ENCODE data around the gene RBM43. TPM values are rescaled to one million over a fixed set of nuclear protein-coding genes. Genes with fewer than 3 reads are reported as not detected.
"Not testable (repeated sequence)": the region's sequence is repeated elsewhere in the genome, so short reads cannot be mapped to it uniquely, and the experiment has no call there.

RBM43 gene
- total RNA-seq (2021) (4.0 and 4.9 TPM in 2 replicates), Bru-seq, nascent RNA (percentile 62 among the genes with signal in this experiment), BruChase-seq, experiment 1, labeled RNA remaining after a 2-hour chase (percentile 76 among the genes with signal in this experiment), BruChase-seq, experiment 2, labeled RNA remaining after a 6-hour chase (percentile 64 among the genes with signal in this experiment)
- long read RNA-seq = 0 reads

DNA sequence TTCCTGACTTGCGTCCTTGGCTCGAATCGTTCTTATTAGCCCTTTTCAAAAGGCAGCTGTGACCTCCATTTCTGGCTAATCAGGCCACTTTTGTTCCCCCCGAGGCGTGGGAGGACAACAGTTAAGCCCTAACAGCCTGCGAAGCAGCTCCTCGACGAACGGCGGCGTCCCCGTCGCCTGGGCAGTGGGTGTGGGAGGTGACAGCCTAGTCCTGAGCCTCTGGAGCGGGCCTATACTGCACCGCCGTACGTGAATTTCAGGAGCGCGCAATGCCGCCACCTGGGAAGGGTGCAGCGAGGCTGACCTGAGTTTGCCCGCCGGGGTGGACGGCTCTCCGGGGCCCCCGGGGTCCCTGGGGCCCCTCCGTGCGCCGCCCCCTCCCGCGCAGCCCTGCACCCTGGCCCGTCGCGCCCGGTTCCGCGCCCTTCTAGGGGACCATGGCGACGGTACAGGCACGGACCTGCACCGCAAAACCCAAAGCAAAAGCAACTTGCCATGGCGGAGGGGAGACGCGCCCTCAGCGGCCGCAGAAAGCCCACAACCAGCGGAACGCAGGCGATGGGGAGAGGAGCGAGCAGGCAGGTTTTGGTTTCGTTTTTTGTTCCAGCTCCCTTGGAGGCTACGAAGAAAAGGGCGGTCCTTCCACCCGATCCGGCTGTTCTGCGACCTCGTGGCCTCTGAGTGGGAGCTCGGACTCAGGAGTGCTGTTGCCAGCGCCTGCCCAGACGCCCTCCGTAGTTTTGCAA is at the start of gene RBM43:
Gene RBM43, minus strand, starts transcription at position 633 of the 746 bp plus-strand sequence. Its CDS starts 136 bp downstream, at position 497.
- Histone ChIP-seq H3K4me3 (ENCODE audit: low read depth, low read length, poor library complexity, severe bottlenecking) (peak within 1 kb of the TSS; percentile 68), H3K27ac (ENCODE audit: low read depth, low read length, poor library complexity, severe bottlenecking) (peak within 1 kb of the TSS; percentile 89), H3K4me1 (ENCODE audit: insufficient read depth, low read length, poor library complexity, severe bottlenecking) (no peaks in the 10 kb centered on the region), H3K36me3 (ENCODE audit: insufficient read depth, low read length, poor library complexity, severe bottlenecking) (no peaks in the 10 kb centered on the region), H3K27me3 (replicated peaks; ENCODE audit: insufficient read depth, low read depth, low read length, poor library complexity) (no peaks in the 10 kb centered on the region), H3K9me3 (ENCODE audit: low read depth, low read length, poor library complexity, severe bottlenecking) (no peaks in the 10 kb centered on the region)
- DNase-seq (ENCODE audit: low spot score) = peak; percentile 89
- ChIA-PET POLR2A (ENCODE audit: low non-redundant PET) (no interaction called here), CTCF (no interaction called here)
- no TSS peak for BruUV-seq (replicated peaks)
- intact Hi-C loops (cut with micrococcal nuclease; ENCODE audit: unreplicated experiment) = no loop called here
- TF ChIP-seq CTCF (conservative IDR thresholded peaks at IDR 0.05; ENCODE audit: low read depth, low read length) (no peak), EZH2 (IDR thresholded peaks at IDR 0.05; ENCODE audit: borderline replicate concordance, low read depth, low read length, poor library complexity, severe bottlenecking) (no peak)

GRCh38 chr2:151310313-151310712 is 48.6 kb upstream of the RBM43 start:
- DNase-seq (ENCODE audit: low spot score); H3K9me3 ChIP-seq (ENCODE audit: low read depth, low read length, poor library complexity, severe bottlenecking); POLR2A ChIA-PET (ENCODE audit: low non-redundant PET); intact Hi-C loops (cut with micrococcal nuclease; ENCODE audit: unreplicated experiment); H3K27ac ChIP-seq (ENCODE audit: low read depth, low read length, poor library complexity, severe bottlenecking); BruUV-seq (replicated peaks); CTCF ChIA-PET; H3K4me3 ChIP-seq (ENCODE audit: low read depth, low read length, poor library complexity, severe bottlenecking); H3K27me3 ChIP-seq (replicated peaks; ENCODE audit: insufficient read depth, low read depth, low read length, poor library complexity): not testable (repeated sequence)
- H3K4me1 ChIP-seq (ENCODE audit: insufficient read depth, low read length, poor library complexity, severe bottlenecking) = peaks cover 36% of the 10 kb centered on the region
- peaks cover 18% of the 10 kb centered on the region for H3K36me3 ChIP-seq (ENCODE audit: insufficient read depth, low read length, poor library complexity, severe bottlenecking)

DNA sequence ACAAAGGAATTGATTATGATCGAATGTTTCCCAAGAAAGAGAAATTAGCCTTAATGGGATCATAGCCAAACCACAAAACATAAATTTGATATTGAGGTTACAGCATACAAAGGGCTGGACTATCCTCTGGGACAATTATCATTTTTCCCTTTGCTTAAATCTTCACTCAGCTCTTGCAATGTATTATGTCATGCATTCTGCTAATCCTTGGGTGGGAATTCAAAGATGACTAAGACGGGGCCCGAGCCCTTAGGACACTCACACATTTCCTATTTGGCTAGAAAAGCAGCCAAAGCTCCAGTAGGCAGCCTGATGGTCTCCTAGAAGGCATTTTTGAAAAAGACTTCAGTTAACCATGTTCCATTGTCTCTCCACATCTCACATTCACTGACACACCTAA is 45.0 kb upstream of the RBM43 start:
- H3K9me3 ChIP-seq (ENCODE audit: low read depth, low read length, poor library complexity, severe bottlenecking) = no peaks in the 10 kb centered on the region
- H3K27ac ChIP-seq (ENCODE audit: low read depth, low read length, poor library complexity, severe bottlenecking) = peak overlapping the region; percentile 66
- peaks cover 51% of the 10 kb centered on the region for H3K4me1 ChIP-seq (ENCODE audit: insufficient read depth, low read length, poor library complexity, severe bottlenecking)
- POLR2A ChIA-PET (ENCODE audit: low non-redundant PET) = interaction anchor here (0.6 kb wide), 1 partner anchor 42 kb away, joined by 5 read pairs; no protein-coding TSS in a partner anchor
- no TSS peak for BruUV-seq (replicated peaks)
- DNase-seq (ENCODE audit: low spot score) = peak; percentile 88
- CTCF ChIA-PET = interaction anchor here (0.5 to 0.6 kb wide), 2 partner anchors 9 to 18 kb away, joined by 3 to 5 read pairs; no protein-coding TSS in a partner anchor
- no peak for TF ChIP-seq EZH2 (IDR thresholded peaks at IDR 0.05; ENCODE audit: borderline replicate concordance, low read depth, low read length, poor library complexity, severe bottlenecking)
- TF ChIP-seq CTCF (conservative IDR thresholded peaks at IDR 0.05; ENCODE audit: low read depth, low read length) = no peak
- no peak overlapping the region for H3K4me3 ChIP-seq (ENCODE audit: low read depth, low read length, poor library complexity, severe bottlenecking)
- H3K36me3 ChIP-seq (ENCODE audit: insufficient read depth, low read length, poor library complexity, severe bottlenecking) = peaks cover 46% of the 10 kb centered on the region
- intact Hi-C loops (cut with micrococcal nuclease; ENCODE audit: unreplicated experiment) = no loop called here
- no peaks in the 10 kb centered on the region for H3K27me3 ChIP-seq (replicated peaks; ENCODE audit: insufficient read depth, low read depth, low read length, poor library complexity)

Data from A673 (cell line).